Thoracic aorta (tissue), 2 donors: ENCODE data around the gene KCNQ5. TPM values are rescaled to one million over a fixed set of nuclear protein-coding genes. Genes with fewer than 3 reads are reported as not detected.

Source experiments
- ATAC-seq: fragments of 150-250 bp; one replicate; pipeline ENCODE4 v1.8.0; 2017; ENCODE audit warnings: low read depth; ENCODE audit not compliant: insufficient number of reproducible peaks, low FRiP score
- DNase-seq: peaks from one replicate; pipeline ENCODE4 v3.0.0-alpha.2; 2020; ENCODE audit warnings: low spot score
- H3K27ac ChIP-seq, 2 donors: fragments of 200-600 bp; sonication (generic); 1 replicate in 1 of 2; 2 replicates in 1 of 2; pipeline ENCODE4 v1.5.1; 2016; ENCODE audit warnings: mild to moderate bottlenecking in 2 of 2, moderate library complexity in 2 of 2
- H3K27me3 ChIP-seq: fragments of 200-600 bp; sonication (generic); replicated peaks from 2 replicates; pipeline ENCODE4 v1.6.0; 2016; ENCODE audit warnings: mild to moderate bottlenecking; ENCODE audit not compliant: insufficient read depth
- H3K36me3 ChIP-seq: fragments of 200-600 bp; sonication (generic); one replicate; pipeline ENCODE4 v1.5.1; 2016
- H3K4me1 ChIP-seq, 2 donors: fragments of 200-600 bp; sonication (generic); 1 replicate in 1 of 2; 2 replicates in 1 of 2; pipeline versions ENCODE4 v1.5.1 to v1.6.0; 2016; ENCODE audit warnings: low read depth in 2 of 2, mild to moderate bottlenecking in 1 of 2; ENCODE audit not compliant: control insufficient read depth in 1 of 2
- H3K4me3 ChIP-seq: fragments of 200-600 bp; sonication (generic); 2 replicates; pipeline ENCODE4 v1.5.1; 2016; ENCODE audit warnings: mild to moderate bottlenecking
- H3K9me3 ChIP-seq: fragments of 200-600 bp; sonication (generic); 2 replicates; pipeline ENCODE4 v1.5.1; 2016
- CTCF ChIP-seq: fragments of 200-600 bp; sonication (generic); IDR thresholded peaks from one replicate; pipeline ENCODE4 v1.5.1; 2019; ENCODE audit warnings: antibody characterized with exemption
- total RNA-seq, 2 donors: library from RNA; depleted of rRNA; stranded (reverse); fragments of >200 nt; gene quantifications; one replicate each; pipeline versions ENCODE4 v1.1.0 to v1.2.3, GENCODE V29; 2016

Gene KCNQ5
- total RNA-seq, 2 donors from 2014 or later = 7.3 to 8.5 TPM

GRCh38 chr6:72651967-72652956 is 30.4 kb downstream of the KCNQ5 start:
- no peaks in the 10 kb centered on the region for H3K9me3 ChIP-seq
- no peak for TF ChIP-seq CTCF
- DNase-seq = no peak
- no peaks in the 10 kb centered on the region for H3K27me3 ChIP-seq
- no peak overlapping the region for H3K4me3 ChIP-seq
- no peaks in the 10 kb centered on the region for H3K36me3 ChIP-seq
- peaks cover 15 to 52% of the 10 kb centered on the region in 2 donors for H3K4me1 ChIP-seq
- peak overlapping the region; percentile 40 to 79 for H3K27ac ChIP-seq
- ATAC-seq = no peak

GRCh38 chr6:72653026-72653425 is 31.2 kb downstream of the KCNQ5 start:
- H3K27ac ChIP-seq = peak overlapping the region; percentile 40 to 79
- H3K4me3 ChIP-seq = no peak overlapping the region
- DNase-seq = no peak
- H3K4me1 ChIP-seq = peaks cover 15 to 52% of the 10 kb centered on the region in 2 donors
- no peak for ATAC-seq
- TF ChIP-seq CTCF = no peak
- H3K36me3 ChIP-seq = no peaks in the 10 kb centered on the region
- no peaks in the 10 kb centered on the region for H3K9me3 ChIP-seq
- H3K27me3 ChIP-seq = no peaks in the 10 kb centered on the region

- Histone ChIP-seq H3K36me3 (no peaks in the 10 kb centered on the region), H3K27ac (no peak overlapping the region), H3K9me3 (no peaks in the 10 kb centered on the region), H3K27me3 (no peaks in the 10 kb centered on the region), H3K4me1 (peaks cover 15 to 48% of the 10 kb centered on the region in 2 donors), H3K4me3 (no peak overlapping the region)
- no peak for DNase-seq
- TF ChIP-seq CTCF = no peak
- ATAC-seq = no peak
Measured at GRCh38 chr6:72654071-72654621, 32.3 kb downstream of the KCNQ5 start.

- Histone ChIP-seq H3K36me3 (no peaks in the 10 kb centered on the region), H3K27me3 (no peaks in the 10 kb centered on the region), H3K4me3 (no peak overlapping the region), H3K9me3 (no peaks in the 10 kb centered on the region), H3K4me1 (peaks cover 0 to 14% of the 10 kb centered on the region in 2 donors), H3K27ac (no peak overlapping the region)
- no peak for ATAC-seq
- DNase-seq = no peak
- no peak for TF ChIP-seq CTCF
Measured at GRCh38 chr6:72657407-72658197, 35.7 kb downstream of the KCNQ5 start.

- H3K4me1 ChIP-seq = peaks cover 0 to 6% of the 10 kb centered on the region in 2 donors
- no peaks in the 10 kb centered on the region for H3K27me3 ChIP-seq
- no peaks in the 10 kb centered on the region for H3K9me3 ChIP-seq
- H3K36me3 ChIP-seq = no peaks in the 10 kb centered on the region
- ATAC-seq (no peak), DNase-seq (no peak)
- TF ChIP-seq CTCF = no peak
- no peak overlapping the region for H3K27ac ChIP-seq
- no peak overlapping the region for H3K4me3 ChIP-seq
Measured at GRCh38 chr6:72659754-72660153, 37.9 kb downstream of the KCNQ5 start.
